HepG2 (cell line): ENCODE data around the gene BAZ2A. TPM values are rescaled to one million over a fixed set of nuclear protein-coding genes. Genes with fewer than 3 reads are reported as not detected.

Source experiments
- HNRNPH1 ChIP-seq: fragments of 200-400 bp; formaldehyde crosslinking; optimal IDR thresholded peaks from 2 replicates; pipeline ENCODE3; 2017; ENCODE audit warnings: mild to moderate bottlenecking, low read depth, low read length
- KDM5B ChIP-seq: sonication (generic); formaldehyde crosslinking; IDR thresholded peaks from 2 replicates; pipeline ENCODE4 v1.4.0; 2020; ENCODE audit warnings: missing genetic modification reagents, mild to moderate bottlenecking, borderline replicate concordance
- RFX5 ChIP-seq: IDR thresholded peaks from 2 replicates; pipeline ENCODE4 v1.6.1; 2011; ENCODE audit warnings: low read depth, low read length, improper control_type of control experiment
- SIN3B ChIP-seq: fragments of 150-350 bp; IDR thresholded peaks from 2 replicates; pipeline ENCODE4 v1.6.1; 2014; ENCODE audit warnings: low read length
- ZNF10 ChIP-seq: sonication (generic); formaldehyde crosslinking; IDR thresholded peaks from 2 replicates; pipeline ENCODE4 v1.4.0; 2020; ENCODE audit warnings: mild to moderate bottlenecking, low read depth, missing genetic modification reagents, borderline replicate concordance
- ZNF124 ChIP-seq: sonication (generic); formaldehyde crosslinking; IDR thresholded peaks from 2 replicates; pipeline ENCODE4 v1.4.0; 2020; ENCODE audit warnings: missing genetic modification reagents
- ZNF629 ChIP-seq: sonication (generic); formaldehyde crosslinking; conservative IDR thresholded peaks from 2 replicates; pipeline ENCODE4 v1.5.0; 2020; ENCODE audit warnings: missing genetic modification reagents
- polyA plus RNA-seq, 8 experiments: library from polyadenylated mRNA; depleted of rRNA in 3 of 8; stranded (reverse) in 7 of 8; unstranded in 1 of 8; fragments of >200 nt; fragmentation: Illumina TruSeq in 4 of 8; extraction: Trizol in 4 of 8; gene quantifications; 2 replicates each; pipeline versions ENCODE4 v1.2.1 to v1.2.3, GENCODE V29; 2011 to 2016; ENCODE audit warnings: low read depth in 4 of 8, missing spikeins in 1 of 8, mixed read lengths in 1 of 8; ENCODE audit not compliant: insufficient read depth in 1 of 8
- total RNA-seq, 5 experiments: library from RNA; depleted of rRNA; stranded (reverse); fragments of >200 nt; fragmentation: Illumina TruSeq; extraction: Trizol; gene quantifications; 2 replicates each; pipeline ENCODE4 v1.2.3, GENCODE V29; 2016; ENCODE audit warnings: low read depth in 1 of 5
- TF ChIP-seq, protein P1 (sequence below): IDR thresholded peaks from 2 replicates; pipeline ENCODE4 v1.6.1; 2016; ENCODE audit warnings: missing biosample characterization, missing genetic modification reagents, low read depth
- TF ChIP-seq, protein P2 (sequence below): sonication (generic); formaldehyde crosslinking; IDR thresholded peaks from 2 replicates; pipeline ENCODE4 v1.5.0; 2020; ENCODE audit warnings: missing genetic modification reagents
- TF ChIP-seq, protein P3 (sequence below): sonication (generic); formaldehyde crosslinking; IDR thresholded peaks from 2 replicates; pipeline ENCODE4 v1.4.0; 2020; ENCODE audit warnings: mild to moderate bottlenecking, missing genetic modification reagents, borderline replicate concordance
- TF ChIP-seq, protein P4 (sequence below), 2 experiments: sonication (generic) in 1 of 2; formaldehyde crosslinking in 1 of 2; IDR thresholded peaks; 2 replicates each; pipeline versions ENCODE4 v1.6.1 to v1.9.0; 2014 to 2022; ENCODE audit warnings: antibody characterized with exemption in 1 of 2, borderline replicate concordance in 1 of 2, inconsistent platforms in 1 of 2, low read depth in 1 of 2, missing genetic modification reagents in 1 of 2
- TF ChIP-seq, protein P5 (sequence below): sonication (generic); formaldehyde crosslinking; conservative IDR thresholded peaks from 2 replicates; pipeline ENCODE4 v1.8.0; 2022; ENCODE audit warnings: low read depth, missing genetic modification reagents
- TF ChIP-seq, protein P6 (sequence below): sonication (generic); formaldehyde crosslinking; IDR thresholded peaks from 2 replicates; pipeline ENCODE4 v1.8.0; 2022; ENCODE audit warnings: mild to moderate bottlenecking, missing genetic modification reagents

Gene BAZ2A
- total and polyA plus RNA-seq, 2 of the 13 experiments (the other 11 are each of a cell fraction or from before 2014, with no cell fraction given): 21.8 to 73.5 TPM

DNA sequence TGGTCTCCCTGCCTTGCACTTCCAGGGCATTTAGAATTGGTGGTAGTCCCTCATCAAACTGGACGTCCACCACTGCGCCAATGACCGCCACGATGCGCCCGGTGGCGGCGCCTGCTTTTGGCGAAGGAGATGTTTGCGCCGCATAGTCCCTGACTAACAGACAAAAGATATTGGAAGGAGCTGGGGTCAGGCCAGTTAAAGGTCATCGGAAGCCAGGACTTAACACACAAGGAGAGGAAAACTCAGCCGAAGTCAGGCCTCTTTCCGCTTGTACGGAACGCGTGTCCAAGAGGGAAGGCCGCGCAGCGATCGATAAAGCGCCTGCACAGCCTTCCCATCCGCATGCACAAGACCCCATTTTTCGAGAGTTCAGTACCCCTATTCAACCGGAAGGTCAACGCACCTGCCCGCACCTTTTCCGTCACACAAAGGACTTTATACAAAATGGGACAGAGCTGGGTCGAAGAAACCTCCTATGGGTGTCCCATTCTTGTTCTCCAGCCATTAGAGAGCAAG lies 15.1 kb upstream of the BAZ2A start (continued):
- TF ChIP-seq, protein P1, sequence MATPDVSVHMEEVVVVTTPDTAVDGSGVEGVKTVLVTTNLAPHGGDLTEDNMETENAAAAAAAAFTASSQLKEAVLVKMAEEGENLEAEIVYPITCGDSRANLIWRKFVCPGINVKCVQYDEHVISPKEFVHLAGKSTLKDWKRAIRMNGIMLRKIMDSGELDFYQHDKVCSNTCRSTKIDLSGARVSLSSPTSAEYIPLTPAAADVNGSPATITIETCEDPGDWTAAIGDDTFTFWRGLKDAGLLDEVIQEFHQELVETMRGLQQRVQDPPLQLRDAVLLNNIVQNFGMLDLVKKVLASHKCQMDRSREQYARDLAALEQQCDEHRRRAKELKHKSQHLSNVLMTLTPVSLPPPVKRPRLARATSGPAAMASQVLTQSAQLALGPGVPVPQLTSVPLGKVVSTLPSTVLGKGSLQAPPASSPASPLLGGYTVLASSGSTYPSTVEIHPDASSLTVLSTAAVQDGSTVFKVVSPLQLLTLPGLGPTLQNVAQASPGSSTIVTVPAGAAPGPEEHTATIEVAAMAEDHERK (CRISPR knock-in tag): no peak
- TF ChIP-seq ZNF10 (CRISPR knock-in tag): no peak
- TF ChIP-seq, protein P2, sequence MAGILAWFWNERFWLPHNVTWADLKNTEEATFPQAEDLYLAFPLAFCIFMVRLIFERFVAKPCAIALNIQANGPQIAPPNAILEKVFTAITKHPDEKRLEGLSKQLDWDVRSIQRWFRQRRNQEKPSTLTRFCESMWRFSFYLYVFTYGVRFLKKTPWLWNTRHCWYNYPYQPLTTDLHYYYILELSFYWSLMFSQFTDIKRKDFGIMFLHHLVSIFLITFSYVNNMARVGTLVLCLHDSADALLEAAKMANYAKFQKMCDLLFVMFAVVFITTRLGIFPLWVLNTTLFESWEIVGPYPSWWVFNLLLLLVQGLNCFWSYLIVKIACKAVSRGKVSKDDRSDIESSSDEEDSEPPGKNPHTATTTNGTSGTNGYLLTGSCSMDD (CRISPR knock-in tag): no peak
- TF ChIP-seq, protein P3, sequence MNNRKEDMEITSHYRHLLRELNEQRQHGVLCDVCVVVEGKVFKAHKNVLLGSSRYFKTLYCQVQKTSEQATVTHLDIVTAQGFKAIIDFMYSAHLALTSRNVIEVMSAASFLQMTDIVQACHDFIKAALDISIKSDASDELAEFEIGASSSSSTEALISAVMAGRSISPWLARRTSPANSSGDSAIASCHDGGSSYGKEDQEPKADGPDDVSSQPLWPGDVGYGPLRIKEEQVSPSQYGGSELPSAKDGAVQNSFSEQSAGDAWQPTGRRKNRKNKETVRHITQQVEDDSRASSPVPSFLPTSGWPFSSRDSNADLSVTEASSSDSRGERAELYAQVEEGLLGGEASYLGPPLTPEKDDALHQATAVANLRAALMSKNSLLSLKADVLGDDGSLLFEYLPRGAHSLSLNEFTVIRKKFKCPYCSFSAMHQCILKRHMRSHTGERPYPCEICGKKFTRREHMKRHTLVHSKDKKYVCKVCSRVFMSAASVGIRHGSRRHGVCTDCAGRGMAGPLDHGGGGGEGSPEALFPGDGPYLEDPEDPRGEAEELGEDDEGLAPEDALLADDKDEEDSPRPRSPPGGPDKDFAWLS (CRISPR knock-in tag): 0 out of 2 replicates have a peak, but pooled peaks have one; percentile 17
- TF ChIP-seq HNRNPH1: no peak
- TF ChIP-seq ZNF629: no peak
- no peak for TF ChIP-seq RFX5
- TF ChIP-seq SIN3B: no peak
- TF ChIP-seq, protein P4, sequence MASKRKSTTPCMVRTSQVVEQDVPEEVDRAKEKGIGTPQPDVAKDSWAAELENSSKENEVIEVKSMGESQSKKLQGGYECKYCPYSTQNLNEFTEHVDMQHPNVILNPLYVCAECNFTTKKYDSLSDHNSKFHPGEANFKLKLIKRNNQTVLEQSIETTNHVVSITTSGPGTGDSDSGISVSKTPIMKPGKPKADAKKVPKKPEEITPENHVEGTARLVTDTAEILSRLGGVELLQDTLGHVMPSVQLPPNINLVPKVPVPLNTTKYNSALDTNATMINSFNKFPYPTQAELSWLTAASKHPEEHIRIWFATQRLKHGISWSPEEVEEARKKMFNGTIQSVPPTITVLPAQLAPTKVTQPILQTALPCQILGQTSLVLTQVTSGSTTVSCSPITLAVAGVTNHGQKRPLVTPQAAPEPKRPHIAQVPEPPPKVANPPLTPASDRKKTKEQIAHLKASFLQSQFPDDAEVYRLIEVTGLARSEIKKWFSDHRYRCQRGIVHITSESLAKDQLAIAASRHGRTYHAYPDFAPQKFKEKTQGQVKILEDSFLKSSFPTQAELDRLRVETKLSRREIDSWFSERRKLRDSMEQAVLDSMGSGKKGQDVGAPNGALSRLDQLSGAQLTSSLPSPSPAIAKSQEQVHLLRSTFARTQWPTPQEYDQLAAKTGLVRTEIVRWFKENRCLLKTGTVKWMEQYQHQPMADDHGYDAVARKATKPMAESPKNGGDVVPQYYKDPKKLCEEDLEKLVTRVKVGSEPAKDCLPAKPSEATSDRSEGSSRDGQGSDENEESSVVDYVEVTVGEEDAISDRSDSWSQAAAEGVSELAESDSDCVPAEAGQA (IDR thresholded peaks at IDR 0.05; ENCODE audit: low read depth): no peak; the same call in 1 of the 2 replicates
- TF ChIP-seq, protein P4 (CRISPR knock-in tag; IDR thresholded peaks at IDR 0.05; ENCODE audit: borderline replicate concordance): no peak
- TF ChIP-seq, protein P5, sequence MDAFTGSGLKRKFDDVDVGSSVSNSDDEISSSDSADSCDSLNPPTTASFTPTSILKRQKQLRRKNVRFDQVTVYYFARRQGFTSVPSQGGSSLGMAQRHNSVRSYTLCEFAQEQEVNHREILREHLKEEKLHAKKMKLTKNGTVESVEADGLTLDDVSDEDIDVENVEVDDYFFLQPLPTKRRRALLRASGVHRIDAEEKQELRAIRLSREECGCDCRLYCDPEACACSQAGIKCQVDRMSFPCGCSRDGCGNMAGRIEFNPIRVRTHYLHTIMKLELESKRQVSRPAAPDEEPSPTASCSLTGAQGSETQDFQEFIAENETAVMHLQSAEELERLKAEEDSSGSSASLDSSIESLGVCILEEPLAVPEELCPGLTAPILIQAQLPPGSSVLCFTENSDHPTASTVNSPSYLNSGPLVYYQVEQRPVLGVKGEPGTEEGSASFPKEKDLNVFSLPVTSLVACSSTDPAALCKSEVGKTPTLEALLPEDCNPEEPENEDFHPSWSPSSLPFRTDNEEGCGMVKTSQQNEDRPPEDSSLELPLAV (CRISPR knock-in tag): no peak
- no peak for TF ChIP-seq ZNF124 (CRISPR knock-in tag)
- TF ChIP-seq KDM5B: 0 out of 2 replicates have a peak, but pooled peaks have one; percentile 13
- TF ChIP-seq, protein P6, sequence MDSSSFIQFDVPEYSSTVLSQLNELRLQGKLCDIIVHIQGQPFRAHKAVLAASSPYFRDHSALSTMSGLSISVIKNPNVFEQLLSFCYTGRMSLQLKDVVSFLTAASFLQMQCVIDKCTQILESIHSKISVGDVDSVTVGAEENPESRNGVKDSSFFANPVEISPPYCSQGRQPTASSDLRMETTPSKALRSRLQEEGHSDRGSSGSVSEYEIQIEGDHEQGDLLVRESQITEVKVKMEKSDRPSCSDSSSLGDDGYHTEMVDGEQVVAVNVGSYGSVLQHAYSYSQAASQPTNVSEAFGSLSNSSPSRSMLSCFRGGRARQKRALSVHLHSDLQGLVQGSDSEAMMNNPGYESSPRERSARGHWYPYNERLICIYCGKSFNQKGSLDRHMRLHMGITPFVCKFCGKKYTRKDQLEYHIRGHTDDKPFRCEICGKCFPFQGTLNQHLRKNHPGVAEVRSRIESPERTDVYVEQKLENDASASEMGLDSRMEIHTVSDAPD (CRISPR knock-in tag): 0 out of 2 replicates have a peak, but pooled peaks have one; percentile 40
